Endothelial cell of umbilical vein (primary cell): Measurements from ENCODE around the gene PHPT1. TPM values are rescaled to one million over a fixed set of nuclear protein-coding genes. Genes with fewer than 3 reads are reported as not detected.

Source experiments
- BruUV-seq: library from RNA; stranded (reverse); fragments of 400-500 nt; replicated peaks from 2 replicates; lab custom pipeline; 2021; lab: Mats Ljungman, UMichigan
- CTCF ChIA-PET: fragments of 300-600, 350-600 bp; sonication (Branson Sonifier 250); formaldehyde crosslinking; loops from one replicate; lab custom pipeline; 2021; ENCODE audit warnings: antibody characterized with exemption, inconsistent platforms; lab: Charles Lee
- POLR2A ChIA-PET: fragments of 300-600, 350-600 bp; sonication (Branson Sonifier 250); formaldehyde crosslinking; loops from one replicate; lab custom pipeline; 2021; ENCODE audit warnings: antibody characterized with exemption, inconsistent platforms; lab: Charles Lee
- DNase-seq: peaks from one replicate; pipeline ENCODE4 v3.0.0-alpha.2; 2011; ENCODE audit warnings: low read depth, low spot score
- FAIRE-seq: peaks from 2 replicates; lab custom pipeline; 2011; peaks lifted over from hg19 to GRCh38; lab: Jason Lieb, UNC
- H2AFZ ChIP-seq: 2 replicates; pipeline ENCODE4 v1.6.0; 2012; ENCODE audit warnings: low read depth, low read length, control low read depth, inconsistent platforms
- H3K27ac ChIP-seq: 2 replicates; pipeline ENCODE4 v1.5.1; 2011; ENCODE audit warnings: low read depth, mild to moderate bottlenecking, control low read depth, low read length, moderate library complexity; ENCODE audit not compliant: insufficient read depth
- H3K27me3 ChIP-seq, 2 experiments: 2 replicates each; pipeline versions ENCODE4 v1.6.0 to v1.6.1; 2011; ENCODE audit warnings: low read length in 2 of 2, mixed read lengths in 1 of 2; ENCODE audit not compliant: control insufficient read depth in 2 of 2, insufficient read depth in 2 of 2
- H3K36me3 ChIP-seq, 2 experiments: 2 replicates in 1 of 2; 3 replicates in 1 of 2; pipeline ENCODE4 v1.5.1; 2011; ENCODE audit warnings: low read length in 2 of 2, mild to moderate bottlenecking in 1 of 2, moderate library complexity in 1 of 2; ENCODE audit not compliant: control insufficient read depth in 2 of 2, insufficient read depth in 2 of 2; ENCODE audit errors: extremely low read depth in 1 of 2
- H3K4me1 ChIP-seq: 3 replicates; pipeline ENCODE4 v1.5.1; 2011; ENCODE audit warnings: mild to moderate bottlenecking, low read length; ENCODE audit not compliant: control insufficient read depth, insufficient read depth; ENCODE audit errors: extremely low read depth
- H3K4me2 ChIP-seq: 2 replicates; pipeline ENCODE4 v1.6.1; 2011; ENCODE audit warnings: low read length, control low read depth, mixed read lengths; ENCODE audit not compliant: insufficient read depth
- H3K4me3 ChIP-seq, 3 experiments: fragments of 200-600 bp in 1 of 3; sonication (generic), shearing (Covaris generic) in 1 of 3; replicated peaks in 1 of 3; 2 replicates each; pipeline ENCODE4 v1.5.1; 2011 to 2016; ENCODE audit warnings: control low read depth in 3 of 3, low read length in 3 of 3, mild to moderate bottlenecking in 2 of 3, inconsistent platforms in 1 of 3, low read depth in 1 of 3, moderate library complexity in 1 of 3; ENCODE audit not compliant: insufficient read depth in 1 of 3
- H3K79me2 ChIP-seq: 2 replicates; pipeline ENCODE4 v1.6.0; 2012; ENCODE audit warnings: low read length, inconsistent platforms; ENCODE audit not compliant: control insufficient read depth, insufficient read depth
- H3K9ac ChIP-seq: replicated peaks from 2 replicates; pipeline ENCODE3; 2011; ENCODE audit warnings: low read length, control low read depth; ENCODE audit not compliant: insufficient read depth; ENCODE audit errors: extremely low read depth
- H3K9me1 ChIP-seq: replicated peaks from 3 replicates; pipeline ENCODE4 v1.6.0; 2011; ENCODE audit warnings: mild to moderate bottlenecking, low read length; ENCODE audit not compliant: control insufficient read depth, insufficient read depth; ENCODE audit errors: extremely low read depth
- H3K9me3 ChIP-seq: replicated peaks from 2 replicates; pipeline ENCODE4 v1.5.1; 2012; ENCODE audit warnings: low read length, inconsistent platforms; ENCODE audit not compliant: control insufficient read depth, insufficient read depth
- H4K20me1 ChIP-seq: replicated peaks from 2 replicates; pipeline ENCODE3; 2011; ENCODE audit warnings: mild to moderate bottlenecking, low read length; ENCODE audit not compliant: control insufficient read depth, insufficient read depth; ENCODE audit errors: extremely low read depth
- CTCF ChIP-seq, 2 donors: IDR thresholded peaks; 1 replicate in 1 of 2; 2 replicates in 1 of 2; pipeline ENCODE4 v1.5.1; 2011; ENCODE audit warnings: low read length in 2 of 2, mild to moderate bottlenecking in 2 of 2, moderate library complexity in 2 of 2, control low read depth in 1 of 2, inconsistent platforms in 1 of 2, low read depth in 1 of 2; ENCODE audit not compliant: insufficient read depth in 1 of 2; ENCODE audit errors: extremely low read depth in 1 of 2
- EZH2 ChIP-seq: IDR thresholded peaks from 2 replicates; pipeline ENCODE4 v1.6.1; 2012; ENCODE audit warnings: borderline replicate concordance, low read depth, mild to moderate bottlenecking, moderate library complexity, low read length, inconsistent platforms; ENCODE audit not compliant: severe bottlenecking
- FOS ChIP-seq: IDR thresholded peaks from 2 replicates; pipeline ENCODE4 v1.6.1; 2011; ENCODE audit warnings: mild to moderate bottlenecking, low read length, moderate library complexity, borderline replicate concordance; ENCODE audit not compliant: insufficient read depth
- GATA2 ChIP-seq: IDR thresholded peaks from 2 replicates; pipeline ENCODE4 v1.7.0; 2011; ENCODE audit warnings: low read depth, mild to moderate bottlenecking, moderate library complexity, mixed read lengths, low read length; ENCODE audit not compliant: insufficient read length, insufficient read depth
- JUN ChIP-seq: IDR thresholded peaks from 2 replicates; pipeline ENCODE4 v1.6.1; 2011; ENCODE audit warnings: borderline replicate concordance, low read depth; ENCODE audit not compliant: insufficient read length, insufficient read depth
- MAX ChIP-seq: IDR thresholded peaks from 2 replicates; pipeline ENCODE4 v1.6.1; 2011; ENCODE audit not compliant: insufficient read depth, insufficient read length
- MYC ChIP-seq: IDR thresholded peaks from one replicate; pipeline ENCODE4 v1.6.1; 2011; ENCODE audit warnings: mild to moderate bottlenecking, low read depth, low read length
- POLR2A ChIP-seq: IDR thresholded peaks from 2 replicates; pipeline ENCODE4 v1.6.1; 2012; ENCODE audit warnings: low read depth, mild to moderate bottlenecking, control low read depth, low read length
- POLR2AphosphoS5 ChIP-seq: IDR thresholded peaks from 2 replicates; pipeline ENCODE4 v1.6.1; 2012; ENCODE audit warnings: low read depth, mild to moderate bottlenecking, control low read depth, low read length, moderate library complexity; ENCODE audit not compliant: insufficient read depth
- dilution Hi-C: fragments of 300-500 bp; cut with MboI; formaldehyde crosslinking; loops from one replicate; pipeline ENCODE4 v1.15.0; 2019; ENCODE audit warnings: low sequenced_read_pairs; ENCODE audit not compliant: extremely low pct_ligation_motif_present
- intact Hi-C: fragments of 100-400 bp; cut with micrococcal nuclease; formaldehyde crosslinking; loops from one replicate; pipeline ENCODE4 v1.10.0; 2022
- polyA plus RNA-seq, 4 experiments: library from polyadenylated mRNA; depleted of rRNA in 3 of 4; stranded (reverse) in 3 of 4; unstranded in 1 of 4; fragments of >200 nt; gene quantifications; 2 replicates each; pipeline versions ENCODE4 v1.2.1 to v1.2.3, GENCODE V29; 2011 to 2012; ENCODE audit warnings: missing spikeins in 1 of 4
- total RNA-seq: library from RNA; stranded (reverse); gene quantifications from 2 replicates; pipeline ENCODE4 v1.2.3, GENCODE V29; 2021

The PHPT1 gene
- total and polyA plus RNA-seq, 2 donors (not counting 3 experiments of a cell fraction or from before 2014, with no cell fraction given): 139 to 319 TPM

- intact Hi-C loops: no loop called here
- no peaks in the 10 kb centered on the region for H3K79me2 ChIP-seq
- TF ChIP-seq MYC (no peak), GATA2 (no peak), FOS (no peak), MAX (no peak), JUN (no peak), POLR2AphosphoS5 (no peak), POLR2A (no peak), CTCF (IDR thresholded peaks at IDR 0.05; ENCODE audit: extremely low read depth in 1 of 2, insufficient read depth in 1 of 2, low read depth in 1 of 2, low read length in 2 of 2) (no peak), EZH2 (no peak)
- ChIA-PET POLR2A (no interaction called here), CTCF (no interaction called here)
- peaks cover 11 to 40% of the 10 kb centered on the region in 2 experiments for H3K36me3 ChIP-seq
- no peaks in the 10 kb centered on the region for H4K20me1 ChIP-seq
- H3K9me3 ChIP-seq: no peaks in the 10 kb centered on the region
- H3K9me1 ChIP-seq: no peaks in the 10 kb centered on the region
- H3K9ac ChIP-seq: no peak overlapping the region
- no peak overlapping the region for H3K4me3 ChIP-seq
- BruUV-seq: no TSS peak
- H3K27ac ChIP-seq: no peak overlapping the region
- H3K27me3 ChIP-seq: no peaks in the 10 kb centered on the region
- FAIRE-seq: no peak
- dilution Hi-C loops: no loop called here
- H3K4me2 ChIP-seq: no peak overlapping the region
- no peaks in the 10 kb centered on the region for H3K4me1 ChIP-seq
- no peak overlapping the region for H2AFZ ChIP-seq
- DNase-seq: no peak
Measured at GRCh38 chr9:136829981-136830885, 19.0 kb upstream of the PHPT1 start.
